Measurements from ENCODE around the gene PCYT2.

Gene PCYT2

DNA sequence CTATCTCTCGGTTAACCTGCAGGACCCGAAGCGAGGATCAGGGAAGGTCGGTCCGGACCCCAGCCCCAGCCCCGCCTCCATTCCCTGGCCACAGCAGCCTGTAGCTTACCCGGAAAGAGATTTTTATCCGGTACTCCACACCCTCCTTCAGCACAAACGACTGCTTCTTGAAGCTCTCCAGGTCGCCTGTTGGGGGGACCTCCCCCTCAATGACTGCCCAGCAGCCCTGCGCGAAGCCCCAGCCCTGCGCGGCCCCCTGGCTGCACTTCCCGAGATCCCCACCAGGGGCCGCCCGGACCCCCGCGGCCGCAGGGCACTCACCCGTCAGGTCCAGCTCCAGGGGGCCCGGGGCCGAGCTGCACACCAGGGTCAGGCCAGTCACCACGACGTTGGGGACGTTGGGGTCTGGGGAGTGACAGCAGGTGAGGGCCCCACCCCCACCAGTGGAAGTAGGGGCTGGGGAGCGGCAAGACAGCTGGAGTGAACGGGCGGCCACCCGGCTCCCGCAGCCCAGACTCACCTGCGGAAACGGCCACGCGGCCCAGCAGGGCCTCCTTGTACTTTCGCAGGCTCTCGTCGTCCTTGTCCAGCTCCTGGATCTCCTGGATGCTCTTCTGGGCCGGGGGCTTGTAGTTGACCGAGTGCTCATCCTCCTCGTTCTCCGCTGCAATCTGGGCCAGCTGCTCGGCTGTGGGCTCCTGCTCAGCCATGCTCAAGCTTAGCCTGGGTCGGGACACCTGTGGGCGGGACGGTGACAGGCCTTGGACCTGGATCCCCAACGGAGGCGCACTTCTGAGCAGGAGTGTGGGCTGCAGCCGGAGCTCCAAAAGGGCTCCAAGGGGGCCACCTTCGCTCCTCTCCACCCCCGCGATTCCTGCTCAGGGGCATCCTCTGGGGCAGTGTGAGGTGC, 41.7 kb downstream of the PCYT2 start:
- peak; percentile 54 for DNase-seq (ENCODE audit: low spot score)

- peak; percentile 59 for DNase-seq (ENCODE audit: low spot score)
Observed at GRCh38 chr17:81868674-81869220, 42.5 kb downstream of the PCYT2 start.

DNA sequence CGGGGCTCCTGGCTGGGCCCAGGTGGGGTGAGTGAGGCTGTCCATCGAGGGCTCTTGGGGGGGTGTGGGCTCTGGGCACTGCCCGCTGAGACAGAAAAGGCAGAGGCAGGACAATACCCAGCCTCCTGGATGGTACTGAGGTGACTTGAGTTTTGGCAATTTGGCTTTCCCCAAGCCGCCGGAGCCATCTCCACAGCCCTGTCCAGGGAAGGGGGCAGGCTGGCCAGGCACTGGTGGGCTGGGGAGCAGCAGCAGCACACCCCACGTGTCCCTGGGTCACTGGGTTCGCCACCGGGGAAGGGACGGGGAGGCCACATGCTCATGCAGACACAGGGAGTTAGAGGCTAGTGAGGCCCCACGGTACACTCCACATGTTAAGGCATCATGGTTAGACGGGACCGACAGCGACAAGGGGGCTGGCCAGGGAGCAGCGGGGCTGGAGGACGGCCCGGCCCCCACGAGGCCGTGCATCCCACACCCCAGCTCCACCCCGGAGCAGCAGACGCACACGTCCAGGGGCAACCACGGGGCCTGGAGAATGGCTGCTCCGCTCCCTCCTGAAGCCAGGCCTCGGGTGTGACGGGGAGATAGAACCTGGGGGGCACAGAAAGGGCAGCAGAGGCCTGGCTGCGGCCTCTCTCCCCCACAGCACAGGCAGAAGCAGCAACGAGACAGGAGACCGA, 43.1 kb downstream of the PCYT2 start:
- DNase-seq (ENCODE audit: low spot score) = no peak

DNA sequence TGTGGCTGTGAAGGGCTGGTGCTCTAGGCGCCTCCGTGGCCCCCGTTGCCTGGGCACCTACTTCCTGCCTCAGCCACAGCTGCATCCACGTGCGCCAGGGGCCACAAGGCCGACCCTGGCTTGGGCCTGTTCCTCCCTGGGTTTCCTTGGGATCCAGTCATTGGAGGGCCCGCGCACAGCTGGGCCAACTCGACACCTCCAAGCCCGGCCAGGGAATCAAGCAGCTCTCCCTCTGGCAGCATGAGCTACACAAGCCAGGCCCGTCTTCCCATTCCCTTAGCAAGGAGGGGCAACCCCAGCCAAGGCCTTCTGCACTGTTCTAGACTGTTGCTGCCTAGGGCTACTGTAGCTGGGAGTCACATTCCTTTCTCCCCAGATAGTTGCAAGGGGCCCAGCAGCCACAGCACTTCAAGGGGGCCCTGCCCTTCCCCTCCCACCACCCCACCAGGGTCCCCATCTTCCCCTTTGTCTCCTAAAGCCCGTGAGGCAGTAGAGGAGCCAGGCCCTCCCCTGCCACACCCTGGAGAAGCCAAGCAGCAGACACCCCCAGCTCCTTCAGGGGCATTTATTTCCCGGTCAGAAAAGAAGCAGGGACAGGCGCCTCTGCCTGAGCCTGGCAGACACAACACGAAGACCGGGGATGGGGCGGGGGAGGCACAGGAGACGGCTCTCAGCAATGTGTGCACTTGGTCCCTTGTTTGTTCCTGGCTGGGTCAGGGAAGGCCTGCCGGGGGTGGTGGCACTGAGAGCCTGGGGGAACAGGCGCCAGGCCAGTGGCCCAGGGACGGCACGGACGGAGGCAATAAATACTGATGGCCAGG, 43.8 kb downstream of the PCYT2 start:
- peak; percentile 68 for DNase-seq (ENCODE audit: low spot score)

GRCh38 chr17:81866440-81867169, 44.6 kb downstream of the PCYT2 start:
- no peak for DNase-seq (ENCODE audit: low spot score)

DNA sequence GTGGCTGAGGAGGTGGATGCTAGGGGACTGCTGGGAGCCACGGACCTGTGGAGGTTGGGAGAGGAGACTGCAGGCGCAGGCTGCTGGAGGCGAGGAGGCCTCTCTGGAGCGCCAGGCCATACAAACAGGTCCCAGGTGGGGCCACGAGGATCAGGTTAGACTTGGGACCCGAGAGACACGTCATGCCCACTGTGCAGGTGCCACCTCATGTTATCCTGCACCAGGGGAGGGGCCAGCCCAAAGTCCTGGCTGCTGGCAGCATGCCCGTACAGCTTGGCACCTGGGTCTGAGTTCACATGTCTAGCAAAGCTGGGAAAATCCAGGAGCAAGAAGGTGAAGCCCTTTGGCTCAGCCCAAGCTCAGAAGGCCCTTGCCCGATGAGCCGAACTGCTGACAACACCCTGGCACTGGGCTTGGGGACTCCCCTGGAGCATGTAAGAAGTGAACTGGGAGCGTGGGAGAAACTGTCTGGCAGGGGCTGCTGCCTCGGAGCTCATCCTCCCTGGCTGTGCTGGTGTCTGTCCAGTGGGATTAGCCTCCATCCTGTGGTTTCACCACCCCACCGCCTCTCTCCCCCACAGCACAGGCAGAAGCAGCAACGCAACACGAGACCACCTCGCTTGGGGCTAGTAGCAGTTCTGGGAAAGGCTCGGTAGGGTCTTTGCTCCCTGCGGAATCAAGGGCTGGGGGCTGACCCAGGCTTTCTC, 45.3 kb downstream of the PCYT2 start:
- DNase-seq (ENCODE audit: low spot score) = no peak

- no peak for DNase-seq (ENCODE audit: low spot score)
Observed at GRCh38 chr17:81865358-81865732, 45.9 kb downstream of the PCYT2 start.

GRCh38 chr17:81863833-81864768, 47.1 kb downstream of the PCYT2 start:
- DNase-seq (ENCODE audit: low spot score) = no peak

GRCh38 chr17:81863123-81863675, 48.0 kb downstream of the PCYT2 start:
- DNase-seq (ENCODE audit: low spot score) = no peak

DNA sequence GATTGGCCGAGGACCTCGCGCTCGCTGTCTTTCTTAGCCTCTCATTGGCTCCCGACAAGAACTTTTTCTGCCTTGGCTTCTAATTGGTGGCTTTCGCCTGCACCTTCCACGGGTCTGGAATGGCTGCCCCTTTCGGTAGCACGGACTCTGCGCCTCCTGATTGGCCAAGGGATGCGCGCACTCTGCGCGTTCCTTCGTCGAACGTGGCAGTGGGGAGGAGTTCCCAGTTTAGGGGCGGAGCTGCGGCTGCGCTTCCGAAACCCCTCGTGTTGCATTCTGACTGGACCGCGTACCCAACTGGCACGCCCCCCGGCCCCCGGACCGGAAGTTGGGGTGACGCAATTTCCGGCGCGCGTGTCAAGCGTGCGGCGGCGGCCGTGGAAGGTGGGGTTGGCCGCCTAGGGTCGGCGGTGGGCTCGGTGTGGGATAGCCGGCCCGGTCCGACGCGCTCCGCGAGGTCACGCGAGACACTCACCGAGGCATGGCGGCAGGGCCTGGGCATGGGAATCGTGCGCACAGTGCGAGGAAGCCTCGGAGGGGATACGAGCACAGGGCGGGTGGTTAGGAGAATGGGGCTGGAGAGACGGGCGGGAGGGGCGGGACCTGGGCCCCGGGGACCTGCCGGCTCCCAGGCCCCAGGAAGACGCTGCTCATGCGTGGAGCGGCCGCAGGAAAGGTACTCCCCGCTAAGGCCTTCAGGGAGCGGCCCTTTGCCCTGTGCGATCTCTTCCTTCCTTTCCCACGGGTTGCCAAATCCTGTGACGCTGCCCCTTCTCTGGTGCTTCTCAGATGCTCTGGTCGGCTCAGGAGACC, 50.2 kb downstream of the PCYT2 start:
- peak; percentile 100 for DNase-seq (ENCODE audit: low spot score)

DNA sequence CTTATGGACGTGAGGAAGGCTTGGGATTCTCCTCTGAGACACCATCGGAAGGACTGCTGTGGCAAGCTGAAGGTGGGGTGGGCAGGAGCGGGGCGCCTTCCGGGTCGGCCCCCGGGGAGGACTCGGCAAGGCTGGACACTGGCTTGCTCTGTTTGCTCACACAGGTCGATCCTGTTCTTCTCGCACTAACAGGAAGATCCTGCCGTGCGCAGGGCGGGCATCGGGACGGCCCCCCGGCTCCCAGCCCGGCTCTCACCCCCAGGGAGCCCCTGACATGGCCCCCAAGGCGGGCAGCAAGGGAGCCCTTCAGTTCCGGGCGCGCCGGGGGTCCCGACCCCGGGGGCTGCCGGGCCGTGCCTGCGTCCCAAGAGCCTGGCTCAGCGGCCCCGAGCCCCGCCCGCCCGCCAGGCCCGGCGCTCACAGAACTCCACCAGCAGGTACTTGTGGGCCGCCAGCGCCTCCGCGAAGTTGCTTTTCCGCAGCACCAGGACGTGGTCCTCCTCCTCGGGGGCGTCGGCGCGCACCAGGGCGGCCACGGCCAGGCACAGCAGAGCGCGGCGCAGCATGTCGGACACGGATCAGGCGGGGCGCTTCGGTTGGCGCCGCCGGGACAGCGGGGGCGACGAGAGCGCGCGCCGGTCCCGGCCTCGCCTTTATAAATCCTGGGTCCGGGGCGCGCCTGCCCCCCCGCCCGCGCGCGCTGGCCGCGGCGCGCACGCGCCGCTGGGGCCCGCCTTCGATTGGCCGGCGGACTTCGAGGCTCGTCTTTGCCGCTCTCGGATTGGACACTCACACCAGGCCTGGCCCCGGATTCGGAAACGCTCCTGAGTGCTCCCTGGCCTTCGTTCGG, 51.1 kb downstream of the PCYT2 start, which contains the start of gene P4HB:
P4HB (minus strand) TSS at position 630 of the 850 bp plus-strand sequence; CDS start at position 566, 64 bp downstream.
- DNase-seq (ENCODE audit: low spot score) = no peak

GRCh38 chr17:81858967-81859905, 52.0 kb downstream of the PCYT2 start:
- DNase-seq (ENCODE audit: low spot score) = no peak

- DNase-seq (ENCODE audit: low spot score) = no peak
Observed at GRCh38 chr17:81858170-81858966, 52.8 kb downstream of the PCYT2 start.

- peak; percentile 75 for DNase-seq (ENCODE audit: low spot score)
Observed at GRCh38 chr17:81854974-81855774, 56.0 kb downstream of the PCYT2 start.

DNA sequence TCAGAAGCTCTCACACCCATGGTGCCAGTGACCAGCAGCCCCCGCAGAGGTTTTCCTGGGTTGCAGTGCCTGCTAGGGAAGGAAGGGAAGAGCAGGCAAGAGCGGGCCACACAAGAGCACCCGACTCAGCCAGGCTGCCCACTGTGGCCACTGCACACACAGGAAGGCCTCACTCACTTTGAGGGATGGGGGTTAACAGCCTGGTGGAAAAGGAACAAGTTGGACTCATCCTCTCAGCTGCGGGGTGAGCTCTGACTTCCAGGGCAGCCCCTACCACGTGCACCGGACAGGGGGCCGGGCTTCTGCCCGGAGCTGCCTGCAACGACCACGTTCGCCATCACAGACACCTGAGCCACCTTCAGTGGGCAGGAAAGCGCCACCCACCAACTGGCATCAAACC, 59.0 kb downstream of the PCYT2 start:
- no peak for DNase-seq (ENCODE audit: low spot score)

Measured in cerebellar cortex (tissue), 1 donor.